ENCODE results near the gene PCDHB14. TPM values are rescaled to one million over a fixed set of nuclear protein-coding genes. Genes with fewer than 3 reads are reported as not detected.
"Not testable (repeated sequence)": the region's sequence is repeated elsewhere in the genome, so short reads cannot be mapped to it uniquely, and the experiment has no call there.

The PCDHB14 gene
- total and polyA plus RNA-seq, 4 donors: 0.67 to 10.6 (median 2.0) TPM

DNA sequence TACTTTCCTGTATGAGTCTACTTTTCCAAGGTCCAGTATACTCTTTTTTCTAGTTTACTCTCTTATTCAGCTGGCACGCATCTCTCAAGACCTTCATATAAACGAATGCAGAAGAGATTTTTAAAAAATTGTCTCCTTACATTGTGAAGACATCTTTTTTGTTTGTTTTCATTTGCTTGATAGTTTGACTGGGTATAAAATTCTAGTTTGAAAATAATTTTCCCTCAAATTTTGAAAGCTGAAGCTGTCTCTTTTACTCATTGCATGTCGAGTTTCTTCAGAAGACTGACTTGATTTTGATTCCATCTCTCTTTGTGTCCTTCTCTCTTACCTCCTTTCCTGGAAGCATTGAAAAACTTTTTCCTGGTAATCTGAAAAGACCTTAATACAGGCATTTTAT is 26.8 kb upstream of the PCDHB14 start:
- no peak for DNase-seq
- Histone ChIP-seq H3K9ac (ENCODE audit: insufficient read depth in 1 of 2, low read length in 2 of 2) (no peak overlapping the region), H3K27ac (ENCODE audit: low read depth in 1 of 2, low read length in 1 of 2) (no peak overlapping the region), H3K4me3 (no peak overlapping the region), H3K36me3 (ENCODE audit: control insufficient read depth in 4 of 4, insufficient read depth in 4 of 4, low read length in 4 of 4) (no peaks in the 10 kb centered on the region), H3K27me3 (ENCODE audit: control insufficient read depth in 3 of 3, insufficient read depth in 3 of 3, low read length in 2 of 3) (no peaks in the 10 kb centered on the region), H3K9me3 (ENCODE audit: control insufficient read depth in 4 of 4, insufficient read depth in 3 of 4, low read length in 3 of 4) (peaks cover 0 to 31% (median 21%) of the 10 kb centered on the region in 4 donors), H3K4me1 (ENCODE audit: control insufficient read depth in 5 of 5, insufficient read depth in 5 of 5, low read length in 5 of 5) (peaks cover 0 to 1% (median 0%) of the 10 kb centered on the region in 5 donors)
- no peak for ATAC-seq (ENCODE audit: insufficient read depth, low FRiP score)
- TF ChIP-seq, protein P1, sequence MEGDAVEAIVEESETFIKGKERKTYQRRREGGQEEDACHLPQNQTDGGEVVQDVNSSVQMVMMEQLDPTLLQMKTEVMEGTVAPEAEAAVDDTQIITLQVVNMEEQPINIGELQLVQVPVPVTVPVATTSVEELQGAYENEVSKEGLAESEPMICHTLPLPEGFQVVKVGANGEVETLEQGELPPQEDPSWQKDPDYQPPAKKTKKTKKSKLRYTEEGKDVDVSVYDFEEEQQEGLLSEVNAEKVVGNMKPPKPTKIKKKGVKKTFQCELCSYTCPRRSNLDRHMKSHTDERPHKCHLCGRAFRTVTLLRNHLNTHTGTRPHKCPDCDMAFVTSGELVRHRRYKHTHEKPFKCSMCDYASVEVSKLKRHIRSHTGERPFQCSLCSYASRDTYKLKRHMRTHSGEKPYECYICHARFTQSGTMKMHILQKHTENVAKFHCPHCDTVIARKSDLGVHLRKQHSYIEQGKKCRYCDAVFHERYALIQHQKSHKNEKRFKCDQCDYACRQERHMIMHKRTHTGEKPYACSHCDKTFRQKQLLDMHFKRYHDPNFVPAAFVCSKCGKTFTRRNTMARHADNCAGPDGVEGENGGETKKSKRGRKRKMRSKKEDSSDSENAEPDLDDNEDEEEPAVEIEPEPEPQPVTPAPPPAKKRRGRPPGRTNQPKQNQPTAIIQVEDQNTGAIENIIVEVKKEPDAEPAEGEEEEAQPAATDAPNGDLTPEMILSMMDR (IDR thresholded peaks at IDR 0.05; ENCODE audit: control extremely low read depth, extremely low read depth): no peak
- 39 to 41% methylated on average over 3 of the region's 3 CpGs for WGBS, 2 donors

- Histone ChIP-seq H3K27ac (ENCODE audit: low read depth in 1 of 2, low read length in 1 of 2) (no peak within 1 kb of the TSS), H3K4me1 (ENCODE audit: control insufficient read depth in 5 of 5, insufficient read depth in 5 of 5, low read length in 5 of 5) (peaks cover 0 to 1% (median 0%) of the 10 kb centered on the region in 5 donors), H3K36me3 (ENCODE audit: control insufficient read depth in 4 of 4, insufficient read depth in 4 of 4, low read length in 4 of 4) (no peaks in the 10 kb centered on the region), H3K27me3 (ENCODE audit: control insufficient read depth in 3 of 3, insufficient read depth in 3 of 3, low read length in 2 of 3) (no peaks in the 10 kb centered on the region), H3K4me3 (peak within 1 kb of the TSS; percentile 22), H3K9me3 (ENCODE audit: control insufficient read depth in 4 of 4, insufficient read depth in 3 of 4, low read length in 3 of 4) (peaks cover 0 to 31% (median 21%) of the 10 kb centered on the region in 4 donors), H3K9ac (ENCODE audit: insufficient read depth in 1 of 2, low read length in 2 of 2) (peak within 1 kb of the TSS in 1 of 2 donors; percentile 17)
- ATAC-seq (ENCODE audit: insufficient read depth, low FRiP score) (no peak), DNase-seq (peak in 2 of 3 donors; percentile 38 to 52)
- WGBS, 2 donors: 28 to 39% methylated on average over 21 of the region's 21 CpGs
- TF ChIP-seq, protein P1 (IDR thresholded peaks at IDR 0.05; ENCODE audit: control extremely low read depth, extremely low read depth): no peak
Measured at GRCh38 chr5:141199359-141200235, 23.5 kb upstream of the PCDHB14 start, which contains the start of gene PCDHB11. Gene PCDHB11, plus strand, starts transcription at chr5:141199627. Its CDS starts 148 bp downstream, at chr5:141199775.

DNA sequence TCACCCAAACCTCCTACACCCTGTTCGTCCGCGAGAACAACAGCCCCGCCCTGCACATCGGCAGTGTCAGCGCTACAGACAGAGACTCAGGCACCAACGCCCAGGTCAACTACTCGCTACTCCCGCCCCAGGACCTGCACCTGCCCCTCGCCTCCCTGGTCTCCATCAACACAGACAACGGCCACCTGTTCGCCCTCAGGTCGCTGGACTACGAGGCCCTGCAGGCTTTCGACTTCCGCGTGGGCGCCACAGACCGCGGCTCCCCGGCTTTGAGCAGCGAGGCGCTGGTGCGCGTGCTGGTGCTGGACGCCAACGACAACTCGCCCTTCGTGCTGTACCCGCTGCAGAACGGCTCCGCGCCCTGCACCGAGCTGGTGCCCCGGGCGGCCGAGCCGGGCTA is 22.0 kb upstream of the PCDHB14 start:
- not testable (repeated sequence) for H3K27ac ChIP-seq (ENCODE audit: low read depth in 1 of 2, low read length in 1 of 2)
- peaks cover 0 to 32% (median 19%) of the 10 kb centered on the region in 4 donors for H3K9me3 ChIP-seq (ENCODE audit: control insufficient read depth in 4 of 4, insufficient read depth in 3 of 4, low read length in 3 of 4)

GRCh38 chr5:141201646-141202045 is 21.5 kb upstream of the PCDHB14 start:
- not testable (repeated sequence) for H3K27ac ChIP-seq (ENCODE audit: low read depth in 1 of 2, low read length in 1 of 2); ATAC-seq (ENCODE audit: insufficient read depth, low FRiP score); H3K4me3 ChIP-seq; H3K9ac ChIP-seq (ENCODE audit: insufficient read depth in 1 of 2, low read length in 2 of 2); DNase-seq; H3K27me3 ChIP-seq (ENCODE audit: control insufficient read depth in 3 of 3, insufficient read depth in 3 of 3, low read length in 2 of 3); H3K4me1 ChIP-seq (ENCODE audit: control insufficient read depth in 5 of 5, insufficient read depth in 5 of 5, low read length in 5 of 5); H3K36me3 ChIP-seq (ENCODE audit: control insufficient read depth in 4 of 4, insufficient read depth in 4 of 4, low read length in 4 of 4)
- peaks cover under 1 to 32% (median 16%) of the 10 kb centered on the region in 4 donors for H3K9me3 ChIP-seq (ENCODE audit: control insufficient read depth in 4 of 4, insufficient read depth in 3 of 4, low read length in 3 of 4)
- 33 to 37% methylated on average over 20 to 33 of the region's 35 CpGs for WGBS, 2 donors

More for the DNA sequence above, 22.0 kb upstream of the PCDHB14 start:
- ATAC-seq (ENCODE audit: insufficient read depth, low FRiP score); H3K9ac ChIP-seq (ENCODE audit: insufficient read depth in 1 of 2, low read length in 2 of 2); H3K36me3 ChIP-seq (ENCODE audit: control insufficient read depth in 4 of 4, insufficient read depth in 4 of 4, low read length in 4 of 4); DNase-seq; H3K4me1 ChIP-seq (ENCODE audit: control insufficient read depth in 5 of 5, insufficient read depth in 5 of 5, low read length in 5 of 5); H3K4me3 ChIP-seq; H3K27me3 ChIP-seq (ENCODE audit: control insufficient read depth in 3 of 3, insufficient read depth in 3 of 3, low read length in 2 of 3): not testable (repeated sequence)
- 28 to 29% methylated on average over 22 to 27 of the region's 38 CpGs for WGBS, 2 donors

Measured in lung (tissue), 12 donors.